Lung (tissue), 12 donors: ENCODE data around the gene FAM163B. TPM values are rescaled to one million over a fixed set of nuclear protein-coding genes. Genes with fewer than 3 reads are reported as not detected.

Experiments used
- ATAC-seq: fragments of 200-7000 bp; cut with Tn5 transposase; one replicate; pipeline ENCODE4 v1.9.1; 2020; ENCODE audit warnings: moderate number of reproducible peaks; ENCODE audit not compliant: insufficient read depth, low FRiP score
- DNase-seq, 3 donors: peaks; one replicate each; pipeline ENCODE4 v3.0.0-alpha.2; 2013 to 2017
- H3K27ac ChIP-seq, 2 donors: one replicate each; pipeline ENCODE4 v1.5.1; 2013; ENCODE audit warnings: mild to moderate bottlenecking in 2 of 2, moderate library complexity in 2 of 2, control low read depth in 1 of 2, inconsistent platforms in 1 of 2, low read depth in 1 of 2, low read length in 1 of 2
- H3K27me3 ChIP-seq, 3 donors: one replicate each; pipeline ENCODE4 v1.5.1; 2013; ENCODE audit warnings: low read length in 2 of 3; ENCODE audit not compliant: control insufficient read depth in 3 of 3, insufficient read depth in 3 of 3
- H3K36me3 ChIP-seq, 4 donors: one replicate each; pipeline ENCODE4 v1.5.1; 2013; ENCODE audit warnings: low read length in 4 of 4, mild to moderate bottlenecking in 1 of 4, moderate library complexity in 1 of 4; ENCODE audit not compliant: control insufficient read depth in 4 of 4, insufficient read depth in 4 of 4
- H3K4me1 ChIP-seq, 5 donors: one replicate each; pipeline ENCODE4 v1.5.1; 2013; ENCODE audit warnings: low read length in 5 of 5, mild to moderate bottlenecking in 2 of 5, moderate library complexity in 1 of 5; ENCODE audit not compliant: control insufficient read depth in 5 of 5, insufficient read depth in 5 of 5
- H3K4me3 ChIP-seq: one replicate; pipeline ENCODE4 v1.5.1; 2013; ENCODE audit warnings: mild to moderate bottlenecking, control low read depth, moderate library complexity
- H3K9ac ChIP-seq, 2 donors: one replicate each; pipeline ENCODE4 v1.5.1; 2013; ENCODE audit warnings: low read length in 2 of 2, control low read depth in 1 of 2; ENCODE audit not compliant: insufficient read depth in 1 of 2
- H3K9me3 ChIP-seq, 4 donors: one replicate each; pipeline ENCODE4 v1.5.1; 2013; ENCODE audit warnings: low read length in 3 of 4, mild to moderate bottlenecking in 1 of 4, moderate library complexity in 1 of 4; ENCODE audit not compliant: control insufficient read depth in 4 of 4, insufficient read depth in 3 of 4
- CTCF ChIP-seq: IDR thresholded peaks from 2 replicates; pipeline ENCODE4 v1.5.1; 2012; ENCODE audit warnings: mild to moderate bottlenecking; ENCODE audit errors: control extremely low read depth, extremely low read depth
- WGBS, 2 donors: extraction: QIAGEN DNeasy Blood & Tissue Kit; methylation state at CpG; one replicate each; pipeline ENCODE4 v1.1.7; 2013; 5-methylcytosine and 5-hydroxymethylcytosine counted together
- polyA plus RNA-seq, 2 donors: library from polyadenylated mRNA; stranded (reverse); fragments of 200-250 nt; gene quantifications; one replicate each; pipeline ENCODE4 v1.2.1, GENCODE V29; 2013
- total RNA-seq, 2 donors: library from RNA; depleted of rRNA in 1 of 2; stranded (reverse); fragments of >200 nt in 1 of 2; gene quantifications; one replicate each; pipeline ENCODE4 v1.2.1, GENCODE V29; 2014 to 2021
- donor health status: control.
- donor health status: control.
- donor health status: Bipolar disorder and iron deficiency.
- donor health status: healthy.
- donor health status: DM: yes; HTN: yes; CAD: no.

The FAM163B gene
- total and polyA plus RNA-seq, 4 donors = 0.10 to 0.51 (median 0.16) TPM; not detected in 1

GRCh38 chr9:133599470-133600173, 9.6 kb downstream of the FAM163B start:
- H3K27me3 ChIP-seq = peaks cover 0 to 7% (median 0%) of the 10 kb centered on the region in 3 donors
- peaks cover 0 to 27% (median 0%) of the 10 kb centered on the region in 5 donors for H3K4me1 ChIP-seq
- no peak overlapping the region for H3K4me3 ChIP-seq
- ATAC-seq = no peak
- H3K9ac ChIP-seq = no peak overlapping the region
- TF ChIP-seq CTCF = no peak
- no peaks in the 10 kb centered on the region for H3K36me3 ChIP-seq
- no peak for DNase-seq
- H3K9me3 ChIP-seq = peaks cover 0 to 16% (median 5%) of the 10 kb centered on the region in 4 donors
- WGBS, 2 donors = 96 to 98% methylated on average over 6 of the region's 6 CpGs
- no peak overlapping the region for H3K27ac ChIP-seq

GRCh38 chr9:133598978-133599377, 10.2 kb downstream of the FAM163B start:
- WGBS, 2 donors = 80 to 90% methylated on average over 7 of the region's 7 CpGs
- ATAC-seq (no peak), DNase-seq (no peak)
- H3K36me3 ChIP-seq = no peaks in the 10 kb centered on the region
- peaks cover 0 to 7% (median 0%) of the 10 kb centered on the region in 3 donors for H3K27me3 ChIP-seq
- H3K9ac ChIP-seq = no peak overlapping the region
- no peak for TF ChIP-seq CTCF
- H3K27ac ChIP-seq = no peak overlapping the region
- H3K4me3 ChIP-seq = no peak overlapping the region
- H3K9me3 ChIP-seq = peaks cover 0 to 16% (median 5%) of the 10 kb centered on the region in 4 donors
- peaks cover 0 to 27% (median 0%) of the 10 kb centered on the region in 5 donors for H3K4me1 ChIP-seq

- TF ChIP-seq CTCF = no peak
- no peak for ATAC-seq
- Histone ChIP-seq H3K9me3 (peaks cover 0 to 16% (median 5%) of the 10 kb centered on the region in 4 donors), H3K9ac (no peak overlapping the region), H3K27ac (no peak overlapping the region), H3K4me3 (no peak overlapping the region), H3K4me1 (peaks cover 0 to 21% (median 0%) of the 10 kb centered on the region in 5 donors), H3K27me3 (peaks cover 0 to 6% (median 0%) of the 10 kb centered on the region in 3 donors), H3K36me3 (no peaks in the 10 kb centered on the region)
- no peak for DNase-seq
- WGBS, 2 donors = 78 to 86% methylated on average over 7 of the region's 7 CpGs
These were observed 11.8 kb downstream of the FAM163B start for GRCh38 chr9:133597316-133597957.
